GM23338 (cell line): ENCODE measurements around the gene CRYGA. TPM values are rescaled to one million over a fixed set of nuclear protein-coding genes. Genes with fewer than 3 reads are reported as not detected.

ENCODE experiments used
- ATAC-seq: fragments of 200-7000 bp; cut with Tn5 transposase; 3 replicates; pipeline ENCODE4 v1.9.1; 2020
- DNase-seq: peaks from one replicate; pipeline ENCODE4 v3.0.0-alpha.2; 2015; ENCODE audit warnings: low spot score
- H2AFZ ChIP-seq: fragments of 200-600 bp; sonication (generic); 2 replicates; pipeline ENCODE4 v1.8.0; 2016; ENCODE audit warnings: antibody characterized with exemption, mild to moderate bottlenecking, moderate library complexity
- H3F3A ChIP-seq: fragments of 200-600 bp; sonication (generic); replicated peaks from 2 replicates; pipeline ENCODE4 v1.8.0; 2017; ENCODE audit warnings: antibody characterized with exemption, mixed run types, low read depth
- H3K27ac ChIP-seq: fragments of 200-600 bp; sonication (generic); 2 replicates; pipeline ENCODE4 v1.6.1; 2016; ENCODE audit warnings: low read depth
- H3K27me3 ChIP-seq: fragments of 200-600 bp; sonication (generic); 2 replicates; pipeline ENCODE4 v1.8.0; 2016; ENCODE audit warnings: mild to moderate bottlenecking, mixed run types, moderate library complexity; ENCODE audit not compliant: insufficient read depth
- H3K36me3 ChIP-seq: fragments of 200-600 bp; sonication (generic); 2 replicates; pipeline ENCODE4 v1.8.0; 2016; ENCODE audit warnings: mild to moderate bottlenecking; ENCODE audit not compliant: insufficient read depth
- H3K4me1 ChIP-seq: fragments of 200-600 bp; sonication (generic); 2 replicates; pipeline ENCODE4 v1.8.0; 2016; ENCODE audit warnings: mild to moderate bottlenecking, moderate library complexity; ENCODE audit not compliant: insufficient read depth
- H3K4me2 ChIP-seq: fragments of 200-600 bp; sonication (generic); 2 replicates; pipeline ENCODE4 v1.7.1; 2017; ENCODE audit warnings: mixed run types
- H3K4me3 ChIP-seq: fragments of 200-600 bp; sonication (generic); 2 replicates; pipeline ENCODE4 v1.6.1; 2016; ENCODE audit warnings: mixed run types
- H3K79me2 ChIP-seq: fragments of 200-600 bp; sonication (generic); replicated peaks from 2 replicates; pipeline ENCODE4 v1.8.0; 2017; ENCODE audit warnings: mild to moderate bottlenecking; ENCODE audit not compliant: insufficient read depth
- H3K9me2 ChIP-seq: fragments of 200-600 bp; sonication (generic); 2 replicates; pipeline ENCODE4 v1.8.0; 2017; ENCODE audit not compliant: insufficient read depth
- H4K20me1 ChIP-seq: fragments of 200-600 bp; sonication (generic); replicated peaks from 2 replicates; pipeline ENCODE4 v1.8.0; 2017; ENCODE audit warnings: mild to moderate bottlenecking; ENCODE audit not compliant: insufficient read depth
- H3K27ac Mint-ChIP-seq: 2 replicates; pipeline ENCODE4 v1.8.0; 2020; ENCODE audit warnings: inconsistent platforms, mild to moderate bottlenecking, moderate library complexity, mixed read lengths
- H3K27me3 Mint-ChIP-seq: 3 replicates; pipeline ENCODE4 v1.8.0; 2022; ENCODE audit warnings: low read depth, mild to moderate bottlenecking, moderate library complexity, mixed read lengths, inconsistent platforms; ENCODE audit not compliant: insufficient read depth, poor library complexity
- H3K36me3 Mint-ChIP-seq: 3 replicates; pipeline ENCODE4 v1.8.0; 2021; ENCODE audit warnings: low read depth, mild to moderate bottlenecking, inconsistent platforms, moderate library complexity, mixed read lengths
- H3K4me1 Mint-ChIP-seq: 3 replicates; pipeline ENCODE4 v1.8.0; 2020; ENCODE audit warnings: mild to moderate bottlenecking, inconsistent platforms, mixed read lengths
- H3K4me3 Mint-ChIP-seq: 3 replicates; pipeline ENCODE4 v1.8.0; 2021; ENCODE audit warnings: moderate library complexity, mild to moderate bottlenecking, inconsistent platforms, mixed read lengths
- H3K9me3 Mint-ChIP-seq: 3 replicates; pipeline ENCODE4 v1.8.0; 2020; ENCODE audit warnings: moderate library complexity, mild to moderate bottlenecking, inconsistent platforms, mixed read lengths
- EZH2 ChIP-seq: fragments of 200-600 bp; sonication (generic); IDR thresholded peaks from one replicate; pipeline ENCODE4 v1.8.0; 2017; ENCODE audit warnings: antibody characterized with exemption, mild to moderate bottlenecking, low read depth; ENCODE audit not compliant: unreplicated experiment
- STAT1 ChIP-seq: IDR thresholded peaks from one replicate; pipeline ENCODE4 v1.6.1; 2016; ENCODE audit warnings: antibody characterized with exemption; ENCODE audit not compliant: unreplicated experiment
- polyA plus RNA-seq: library from polyadenylated mRNA; unstranded; fragments of >200 nt; fragmentation: Nextera tagmentation; extraction: Ambion mirVana; gene quantifications from 2 replicates; pipeline ENCODE4 v1.2.1, GENCODE V29; 2016
- total RNA-seq: library from RNA; depleted of rRNA; stranded (reverse); fragments of >200 nt; shearing (Covaris generic); gene quantifications from 2 replicates; pipeline ENCODE4 v1.2.3, GENCODE V29; 2014
- TF ChIP-seq, protein P1 (sequence below): fragments of 250-450 bp; sonication (Bioruptor Pico); IDR thresholded peaks from 2 replicates; pipeline ENCODE4 v1.5.0; 2020; ENCODE audit warnings: mild to moderate bottlenecking, moderate library complexity

The CRYGA gene
- total and polyA plus RNA-seq, 2 experiments from 2014 or later: not detected

DNA sequence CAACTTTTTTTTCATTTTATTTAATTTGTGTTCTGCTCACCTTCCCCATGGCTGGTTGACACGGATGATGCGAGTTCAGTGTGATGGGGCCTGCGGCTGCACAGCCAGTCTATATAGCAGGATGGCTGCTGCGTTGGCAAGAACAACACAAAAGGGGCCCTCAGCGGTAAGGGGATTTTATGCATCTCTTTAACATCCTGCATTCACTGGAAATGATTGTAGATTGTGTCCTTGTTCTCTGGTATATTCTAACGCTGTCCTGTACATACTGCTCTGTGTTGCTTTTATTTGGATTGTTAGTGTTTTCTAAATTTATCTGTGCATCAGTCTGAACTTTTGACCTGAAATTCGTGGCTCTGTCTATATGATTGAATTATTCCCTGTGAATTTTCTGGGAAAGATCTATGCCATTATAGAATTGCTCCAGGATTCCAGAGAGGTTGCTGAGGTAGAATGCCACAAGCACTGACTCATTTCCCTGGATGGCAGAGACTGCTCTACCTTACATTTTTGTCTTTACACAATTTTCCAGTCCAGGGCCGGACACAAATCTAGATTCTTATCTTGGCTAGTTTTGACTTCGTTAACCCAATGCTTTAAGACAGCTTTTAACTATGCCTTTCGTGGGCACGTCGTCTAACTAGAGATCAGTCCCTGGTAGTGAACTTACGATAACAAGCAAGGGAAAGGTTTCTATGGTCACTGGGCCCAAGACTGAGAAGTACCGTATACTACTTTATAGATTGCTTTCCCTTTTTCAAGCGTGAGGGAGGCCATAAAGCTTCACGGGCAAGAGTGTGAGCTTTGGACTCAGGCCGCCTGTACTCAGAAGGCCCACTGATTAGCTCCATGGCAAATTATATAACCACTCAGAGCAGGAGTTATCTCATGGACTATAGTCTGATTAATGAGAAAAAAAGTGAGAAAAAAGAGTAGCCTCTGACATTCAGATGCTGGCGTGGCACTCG lies 33.4 kb downstream of the CRYGA start, which contains the start of gene CRYGC:
CRYGC (minus strand) TSS at position 85 of the 968 bp plus-strand sequence; CDS start at position 49, 36 bp downstream.
- no peaks in the 10 kb centered on the region for H3K9me3 Mint-ChIP-seq
- peaks cover 6% of the 10 kb centered on the region for H3K27me3 Mint-ChIP-seq
- no peak for DNase-seq
- Histone ChIP-seq H3K27me3 (no peaks in the 10 kb centered on the region), H2AFZ (peak within 1 kb of the TSS; percentile 78), H3K36me3 (no peaks in the 10 kb centered on the region), H3K27ac (no peak within 1 kb of the TSS), H3K4me3 (no peak within 1 kb of the TSS), H3K9me2 (no peaks in the 10 kb centered on the region; the same call in 1 of the 2 replicates), H3K79me2 (no peaks in the 10 kb centered on the region), H3K4me1 (0 out of 2 replicates have a peak, but pooled peaks cover 4% of the 10 kb centered on the region), H3K4me2 (no peak within 1 kb of the TSS), H4K20me1 (no peaks in the 10 kb centered on the region), H3F3A (no peaks in the 10 kb centered on the region)
- no peak for ATAC-seq
- no peak within 1 kb of the TSS for H3K4me3 Mint-ChIP-seq
- TF ChIP-seq STAT1: no peak
- TF ChIP-seq, protein P1, sequence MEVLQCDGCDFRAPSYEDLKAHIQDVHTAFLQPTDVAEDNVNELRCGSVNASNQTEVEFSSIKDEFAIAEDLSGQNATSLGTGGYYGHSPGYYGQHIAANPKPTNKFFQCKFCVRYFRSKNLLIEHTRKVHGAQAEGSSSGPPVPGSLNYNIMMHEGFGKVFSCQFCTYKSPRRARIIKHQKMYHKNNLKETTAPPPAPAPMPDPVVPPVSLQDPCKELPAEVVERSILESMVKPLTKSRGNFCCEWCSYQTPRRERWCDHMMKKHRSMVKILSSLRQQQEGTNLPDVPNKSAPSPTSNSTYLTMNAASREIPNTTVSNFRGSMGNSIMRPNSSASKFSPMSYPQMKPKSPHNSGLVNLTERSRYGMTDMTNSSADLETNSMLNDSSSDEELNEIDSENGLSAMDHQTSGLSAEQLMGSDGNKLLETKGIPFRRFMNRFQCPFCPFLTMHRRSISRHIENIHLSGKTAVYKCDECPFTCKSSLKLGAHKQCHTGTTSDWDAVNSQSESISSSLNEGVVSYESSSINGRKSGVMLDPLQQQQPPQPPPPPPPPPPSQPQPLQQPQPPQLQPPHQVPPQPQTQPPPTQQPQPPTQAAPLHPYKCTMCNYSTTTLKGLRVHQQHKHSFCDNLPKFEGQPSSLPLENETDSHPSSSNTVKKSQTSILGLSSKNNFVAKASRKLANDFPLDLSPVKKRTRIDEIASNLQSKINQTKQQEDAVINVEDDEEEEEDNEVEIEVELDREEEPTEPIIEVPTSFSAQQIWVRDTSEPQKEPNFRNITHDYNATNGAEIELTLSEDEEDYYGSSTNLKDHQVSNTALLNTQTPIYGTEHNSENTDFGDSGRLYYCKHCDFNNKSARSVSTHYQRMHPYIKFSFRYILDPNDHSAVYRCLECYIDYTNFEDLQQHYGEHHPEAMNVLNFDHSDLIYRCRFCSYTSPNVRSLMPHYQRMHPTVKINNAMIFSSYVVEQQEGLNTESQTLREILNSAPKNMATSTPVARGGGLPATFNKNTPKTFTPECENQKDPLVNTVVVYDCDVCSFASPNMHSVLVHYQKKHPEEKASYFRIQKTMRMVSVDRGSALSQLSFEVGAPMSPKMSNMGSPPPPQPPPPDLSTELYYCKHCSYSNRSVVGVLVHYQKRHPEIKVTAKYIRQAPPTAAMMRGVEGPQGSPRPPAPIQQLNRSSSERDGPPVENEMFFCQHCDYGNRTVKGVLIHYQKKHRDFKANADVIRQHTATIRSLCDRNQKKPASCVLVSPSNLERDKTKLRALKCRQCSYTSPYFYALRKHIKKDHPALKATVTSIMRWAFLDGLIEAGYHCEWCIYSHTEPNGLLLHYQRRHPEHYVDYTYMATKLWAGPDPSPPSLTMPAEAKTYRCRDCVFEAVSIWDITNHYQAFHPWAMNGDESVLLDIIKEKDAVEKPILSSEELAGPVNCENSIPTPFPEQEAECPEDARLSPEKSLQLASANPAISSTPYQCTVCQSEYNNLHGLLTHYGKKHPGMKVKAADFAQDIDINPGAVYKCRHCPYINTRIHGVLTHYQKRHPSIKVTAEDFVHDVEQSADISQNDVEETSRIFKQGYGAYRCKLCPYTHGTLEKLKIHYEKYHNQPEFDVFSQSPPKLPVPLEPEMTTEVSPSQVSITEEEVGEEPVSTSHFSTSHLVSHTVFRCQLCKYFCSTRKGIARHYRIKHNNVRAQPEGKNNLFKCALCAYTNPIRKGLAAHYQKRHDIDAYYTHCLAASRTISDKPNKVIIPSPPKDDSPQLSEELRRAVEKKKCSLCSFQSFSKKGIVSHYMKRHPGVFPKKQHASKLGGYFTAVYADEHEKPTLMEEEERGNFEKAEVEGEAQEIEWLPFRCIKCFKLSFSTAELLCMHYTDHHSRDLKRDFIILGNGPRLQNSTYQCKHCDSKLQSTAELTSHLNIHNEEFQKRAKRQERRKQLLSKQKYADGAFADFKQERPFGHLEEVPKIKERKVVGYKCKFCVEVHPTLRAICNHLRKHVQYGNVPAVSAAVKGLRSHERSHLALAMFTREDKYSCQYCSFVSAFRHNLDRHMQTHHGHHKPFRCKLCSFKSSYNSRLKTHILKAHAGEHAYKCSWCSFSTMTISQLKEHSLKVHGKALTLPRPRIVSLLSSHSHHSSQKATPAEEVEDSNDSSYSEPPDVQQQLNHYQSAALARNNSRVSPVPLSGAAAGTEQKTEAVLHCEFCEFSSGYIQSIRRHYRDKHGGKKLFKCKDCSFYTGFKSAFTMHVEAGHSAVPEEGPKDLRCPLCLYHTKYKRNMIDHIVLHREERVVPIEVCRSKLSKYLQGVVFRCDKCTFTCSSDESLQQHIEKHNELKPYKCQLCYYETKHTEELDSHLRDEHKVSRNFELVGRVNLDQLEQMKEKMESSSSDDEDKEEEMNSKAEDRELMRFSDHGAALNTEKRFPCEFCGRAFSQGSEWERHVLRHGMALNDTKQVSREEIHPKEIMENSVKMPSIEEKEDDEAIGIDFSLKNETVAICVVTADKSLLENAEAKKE: no peak
- H3K36me3 Mint-ChIP-seq: no peaks in the 10 kb centered on the region
- no peak within 1 kb of the TSS for H3K27ac Mint-ChIP-seq
- H3K4me1 Mint-ChIP-seq: peaks cover 6% of the 10 kb centered on the region; the same call in 2 of the 3 replicates

DNA sequence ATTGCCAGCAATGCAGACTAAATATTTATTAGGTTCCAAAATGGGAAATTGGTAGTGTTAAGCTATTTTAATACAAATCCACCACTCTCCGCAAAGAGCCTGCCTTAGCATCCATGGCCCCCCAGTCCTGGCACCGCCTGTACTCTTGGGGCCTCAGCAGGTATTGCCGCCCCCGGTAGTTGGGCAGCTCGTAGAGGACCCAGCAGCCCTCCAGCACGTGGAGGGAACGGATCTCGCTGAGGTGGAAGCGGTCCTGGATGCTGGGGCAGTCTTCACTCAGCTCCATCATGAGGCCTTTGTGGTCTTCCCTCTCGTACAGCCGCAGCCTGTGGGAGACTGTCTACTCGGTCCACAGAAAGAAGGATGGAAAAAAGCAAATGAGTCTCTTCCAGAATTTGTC lies 35.3 kb downstream of the CRYGA start:
- H3K4me2 ChIP-seq: no peak overlapping the region
- H3K4me3 ChIP-seq: no peak overlapping the region
- H3K4me3 Mint-ChIP-seq: no peak overlapping the region
- peaks cover 16% of the 10 kb centered on the region for H3K4me1 Mint-ChIP-seq
- no peaks in the 10 kb centered on the region for H3K27me3 ChIP-seq
- DNase-seq: no peak
- peaks cover 17% of the 10 kb centered on the region for H3K27me3 Mint-ChIP-seq
- no peaks in the 10 kb centered on the region for H3F3A ChIP-seq
- no peaks in the 10 kb centered on the region for H3K9me2 ChIP-seq
- no peak overlapping the region for H3K27ac Mint-ChIP-seq
- no peaks in the 10 kb centered on the region for H4K20me1 ChIP-seq
- H3K27ac ChIP-seq: no peak overlapping the region
- no peaks in the 10 kb centered on the region for H3K36me3 ChIP-seq
- no peaks in the 10 kb centered on the region for H3K9me3 Mint-ChIP-seq
- H3K36me3 Mint-ChIP-seq: no peaks in the 10 kb centered on the region
- H3K4me1 ChIP-seq: peaks cover 9% of the 10 kb centered on the region; the same call in 1 of the 2 replicates
- peak overlapping the region; percentile 67; the same call in 1 of the 2 replicates for H2AFZ ChIP-seq
- H3K79me2 ChIP-seq: no peaks in the 10 kb centered on the region
- ATAC-seq: no peak
- TF ChIP-seq, protein P1: no peak
- TF ChIP-seq EZH2 (no peak), STAT1 (no peak)
